ENCODE measurements around the gene SGMS2. TPM values are rescaled to one million over a fixed set of nuclear protein-coding genes. Genes with fewer than 3 reads are reported as not detected.
"Not testable (repeated sequence)": the region's sequence is repeated elsewhere in the genome, so short reads cannot be mapped to it uniquely, and the experiment has no call there.

Gene SGMS2
- total and polyA plus RNA-seq, 10 donors: 0.20 to 35.5 (median 4.9) TPM

DNA sequence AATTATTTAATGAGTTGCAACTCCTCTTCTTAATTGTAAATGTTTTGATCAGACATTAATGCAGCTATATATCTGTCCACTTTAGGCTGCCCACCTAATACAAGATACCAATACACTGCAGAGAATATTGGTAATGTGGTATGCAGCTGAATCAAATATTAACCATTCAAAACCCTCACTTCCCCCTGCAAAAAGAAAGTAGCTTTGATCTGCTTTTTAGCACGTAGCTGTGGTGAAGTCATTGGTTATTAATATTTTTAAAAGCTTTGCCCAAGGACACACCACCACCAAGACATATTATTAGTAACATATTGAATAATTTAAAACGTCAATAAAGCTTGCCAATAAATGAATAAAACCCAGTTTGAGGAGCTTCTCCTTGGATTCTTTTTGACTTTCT, 78.0 kb downstream of the SGMS2 start:
- intact Hi-C loops (cut with DNase I; ENCODE audit: low total_unique reads): no loop called here
- no peak overlapping the region for H3K27ac ChIP-seq
- H3K9me3 ChIP-seq: no peaks in the 10 kb centered on the region
- H3K36me3 ChIP-seq: no peaks in the 10 kb centered on the region
- peaks cover 0 to 10% (median 0%) of the 10 kb centered on the region in 7 donors for H3K27me3 ChIP-seq (replicated peaks in 1 of 7)
- no peak for DNase-seq
- TF ChIP-seq, protein P1, sequence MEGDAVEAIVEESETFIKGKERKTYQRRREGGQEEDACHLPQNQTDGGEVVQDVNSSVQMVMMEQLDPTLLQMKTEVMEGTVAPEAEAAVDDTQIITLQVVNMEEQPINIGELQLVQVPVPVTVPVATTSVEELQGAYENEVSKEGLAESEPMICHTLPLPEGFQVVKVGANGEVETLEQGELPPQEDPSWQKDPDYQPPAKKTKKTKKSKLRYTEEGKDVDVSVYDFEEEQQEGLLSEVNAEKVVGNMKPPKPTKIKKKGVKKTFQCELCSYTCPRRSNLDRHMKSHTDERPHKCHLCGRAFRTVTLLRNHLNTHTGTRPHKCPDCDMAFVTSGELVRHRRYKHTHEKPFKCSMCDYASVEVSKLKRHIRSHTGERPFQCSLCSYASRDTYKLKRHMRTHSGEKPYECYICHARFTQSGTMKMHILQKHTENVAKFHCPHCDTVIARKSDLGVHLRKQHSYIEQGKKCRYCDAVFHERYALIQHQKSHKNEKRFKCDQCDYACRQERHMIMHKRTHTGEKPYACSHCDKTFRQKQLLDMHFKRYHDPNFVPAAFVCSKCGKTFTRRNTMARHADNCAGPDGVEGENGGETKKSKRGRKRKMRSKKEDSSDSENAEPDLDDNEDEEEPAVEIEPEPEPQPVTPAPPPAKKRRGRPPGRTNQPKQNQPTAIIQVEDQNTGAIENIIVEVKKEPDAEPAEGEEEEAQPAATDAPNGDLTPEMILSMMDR (IDR thresholded peaks at IDR 0.05 in 8 of 11, conservative IDR thresholded peaks at IDR 0.05 in 3 of 11): no peak
- TF ChIP-seq POLR2A (IDR thresholded peaks at IDR 0.05) (no peak), POLR2AphosphoS5 (IDR thresholded peaks at IDR 0.05) (no peak)
- no peak overlapping the region for H3K4me3 ChIP-seq
- H3K4me1 ChIP-seq: no peaks in the 10 kb centered on the region
- 59 to 74% (median 67%) methylated on average over 2 of the region's 2 CpGs for WGBS, 5 donors

DNA sequence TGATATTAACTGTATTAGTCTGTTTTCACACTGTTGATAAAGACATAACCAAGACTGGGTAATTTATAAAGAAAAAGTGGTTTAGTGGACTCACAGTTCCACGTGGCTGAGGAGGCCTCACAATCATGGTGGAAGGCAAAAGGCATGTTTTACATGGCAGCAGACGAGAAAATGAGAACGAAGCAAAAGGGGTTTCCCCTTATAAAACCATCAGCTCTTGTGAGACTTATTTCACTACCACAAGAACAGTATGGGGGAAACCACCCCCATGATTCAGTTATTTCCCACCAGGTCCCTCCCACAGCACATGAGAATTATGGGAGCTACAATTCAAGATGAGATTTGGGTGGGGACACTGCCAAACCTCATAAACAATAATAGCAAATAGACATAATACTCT, 80.3 kb downstream of the SGMS2 start:
- H3K27me3 ChIP-seq (replicated peaks in 1 of 7): peaks cover 0 to 10% (median 0%) of the 10 kb centered on the region in 7 donors
- intact Hi-C loops (cut with DNase I; ENCODE audit: low total_unique reads); H3K4me3 ChIP-seq; H3K4me1 ChIP-seq; H3K27ac ChIP-seq; H3K9me3 ChIP-seq; DNase-seq; H3K36me3 ChIP-seq: not testable (repeated sequence)
- 64 to 75% (median 71%) methylated on average over 3 of the region's 3 CpGs for WGBS, 5 donors

DNA sequence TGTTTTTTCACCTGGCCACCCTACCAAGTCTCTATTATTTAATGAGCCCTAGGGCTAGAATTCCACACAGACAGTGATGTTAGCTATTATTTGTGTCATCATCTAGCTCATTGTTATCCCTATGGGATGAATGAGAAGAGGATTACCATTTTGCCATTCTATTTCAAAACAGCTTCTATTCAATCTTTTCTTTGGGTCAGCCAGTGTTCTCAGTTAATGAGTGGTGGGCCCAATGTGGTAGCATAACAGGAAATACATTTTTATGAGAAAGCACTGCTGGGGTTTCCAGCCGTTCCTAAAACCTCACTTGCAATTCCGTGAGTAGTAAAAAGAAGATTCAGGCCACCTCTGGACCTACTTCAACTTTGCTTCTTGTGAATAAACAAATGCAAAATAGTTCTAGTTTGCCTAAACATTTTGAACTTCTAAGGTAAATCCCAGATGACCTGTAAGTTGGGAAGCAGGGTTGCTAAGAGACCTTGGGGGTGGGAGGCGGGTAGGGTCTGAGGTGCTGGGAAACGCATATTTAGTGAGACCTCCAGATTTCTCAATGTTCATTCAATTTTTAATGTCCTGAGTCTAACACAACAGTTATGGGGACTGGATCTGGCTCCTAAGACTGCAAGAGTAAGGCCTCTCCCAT, 81.8 kb downstream of the SGMS2 start:
- WGBS, 5 donors: 85 to 93% (median 88%) methylated on average over 4 of the region's 4 CpGs
- Histone ChIP-seq H3K27me3 (replicated peaks in 1 of 7) (peaks cover 0 to 5% (median 0%) of the 10 kb centered on the region in 7 donors), H3K4me1 (no peaks in the 10 kb centered on the region), H3K27ac (no peak overlapping the region), H3K4me3 (no peak overlapping the region), H3K36me3 (peaks cover 0 to 10% (median 0%) of the 10 kb centered on the region in 6 donors), H3K9me3 (no peaks in the 10 kb centered on the region)
- TF ChIP-seq, protein P1 (IDR thresholded peaks at IDR 0.05 in 8 of 11, conservative IDR thresholded peaks at IDR 0.05 in 3 of 11): no peak
- TF ChIP-seq POLR2AphosphoS5 (IDR thresholded peaks at IDR 0.05): no peak
- TF ChIP-seq POLR2A (IDR thresholded peaks at IDR 0.05): no peak
- intact Hi-C loops (cut with DNase I; ENCODE audit: low total_unique reads): no loop called here
- DNase-seq: no peak

DNA sequence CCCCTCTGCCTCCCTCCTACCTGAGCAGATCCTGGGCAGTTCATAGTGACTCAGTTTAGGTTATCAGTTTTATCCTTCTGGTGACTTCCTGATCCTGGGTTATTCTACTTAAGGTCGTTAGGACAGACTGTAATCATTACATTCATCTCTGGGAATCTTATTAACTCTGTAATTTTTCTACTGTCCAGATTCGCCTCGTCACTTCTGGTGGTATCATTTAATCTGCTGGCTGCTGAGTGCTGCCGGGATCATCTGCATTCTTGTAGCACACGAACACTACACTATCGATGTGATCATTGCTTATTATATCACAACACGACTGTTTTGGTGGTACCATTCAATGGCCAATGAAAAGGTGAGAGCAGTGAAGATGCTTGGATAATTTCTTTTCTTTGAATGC, 83.6 kb downstream of the SGMS2 start:
- H3K9me3 ChIP-seq: no peaks in the 10 kb centered on the region
- no peaks in the 10 kb centered on the region for H3K27me3 ChIP-seq (replicated peaks in 1 of 7)
- WGBS, 5 donors: 82 to 95% (median 91%) methylated on average over 7 of the region's 7 CpGs
- TF ChIP-seq POLR2AphosphoS5 (IDR thresholded peaks at IDR 0.05): no peak
- no peak for TF ChIP-seq POLR2A (IDR thresholded peaks at IDR 0.05)
- TF ChIP-seq, protein P1 (IDR thresholded peaks at IDR 0.05 in 8 of 11, conservative IDR thresholded peaks at IDR 0.05 in 3 of 11): no peak
- H3K27ac ChIP-seq: no peak overlapping the region
- intact Hi-C loops (cut with DNase I; ENCODE audit: low total_unique reads): no loop called here
- peaks cover 0 to 6% (median 2%) of the 10 kb centered on the region in 6 donors for H3K4me1 ChIP-seq
- no peak overlapping the region for H3K4me3 ChIP-seq
- DNase-seq: no peak
- peaks cover 0 to 10% (median 0%) of the 10 kb centered on the region in 6 donors for H3K36me3 ChIP-seq
